Left cardiac atrium (tissue), 4 donors: Measurements from ENCODE around the gene C20orf204. TPM values are rescaled to one million over a fixed set of nuclear protein-coding genes. Genes with fewer than 3 reads are reported as not detected.

Source experiments
- ATAC-seq, 2 donors: fragments of 200-7000 bp; cut with Tn5 transposase; one replicate each; pipeline ENCODE4 v1.9.1; 2020; ENCODE audit warnings: mild to moderate bottlenecking in 2 of 2, moderate library complexity in 2 of 2
- DNase-seq: peaks from one replicate; pipeline ENCODE4 v3.0.0-alpha.2; 2020
- intact Hi-C, 2 donors: fragments of 100-400 bp; cut with DNase I; formaldehyde crosslinking; loops; one replicate each; pipeline versions ENCODE4 v1.14.1 to v1.15.1; 2022 to 2023
- total RNA-seq, 2 donors: library from RNA; stranded (reverse); fragmentation: NEBNext Ultra II Directional; extraction: Animal tissue kit (Norgen Biotek cat#: 25700); gene quantifications; one replicate each; pipeline ENCODE4 v1.2.1, GENCODE V29; 2021
- donor health status: DM: no; HTN: yes; CAD: no.
- donor health status: DM: no; HTN: yes; CAD: no; lungs with severe emphysema.
- donor health status: DM: yes; HTN: yes; CAD: no.
- donor health status: Dilated cardiomyopathy.

The C20orf204 gene
- total RNA-seq, 2 donors from 2014 or later: 0.29 to 1.0 TPM

DNA sequence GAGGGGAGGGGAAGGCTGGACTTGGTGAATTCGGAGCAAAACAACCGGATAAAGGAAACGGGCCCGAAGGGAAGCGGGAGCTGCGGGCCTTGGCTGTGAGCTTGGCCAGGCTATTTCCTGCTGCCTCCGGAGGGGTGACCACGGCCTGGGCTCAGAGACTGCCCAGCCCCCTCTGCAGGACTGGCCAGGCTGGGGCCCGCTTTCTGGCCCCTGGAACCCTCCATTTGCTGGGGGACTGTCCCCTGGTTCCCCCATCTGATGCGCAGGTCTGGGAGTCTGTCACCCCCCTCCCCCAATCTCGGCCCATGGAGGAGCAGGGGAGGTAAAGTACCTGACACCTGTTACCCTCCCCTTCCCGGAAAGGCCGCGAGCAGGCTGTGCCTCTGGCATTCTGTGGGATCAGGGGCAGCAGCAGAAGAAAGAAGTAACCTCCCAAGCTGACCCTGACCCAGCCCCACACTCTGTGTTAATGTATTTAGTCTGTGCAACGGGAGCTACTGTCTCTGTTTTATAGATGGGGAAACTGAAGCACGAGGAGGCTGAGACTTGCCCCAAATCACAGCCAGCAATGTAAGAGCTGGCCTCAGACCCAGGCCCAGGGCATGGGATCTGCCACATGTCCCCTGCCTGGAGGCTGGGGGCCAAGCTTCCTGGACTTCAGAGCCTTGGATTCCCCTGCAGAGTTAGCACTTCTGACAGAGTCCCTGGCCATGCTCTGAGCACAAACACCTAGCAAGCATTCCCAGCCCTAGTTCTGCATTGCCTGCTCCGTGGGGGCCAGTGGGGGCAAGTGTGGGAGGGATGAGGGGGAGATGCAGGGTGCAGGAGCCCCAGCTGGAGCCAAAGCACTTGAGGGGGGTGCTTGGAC, 3.5 kb downstream of the C20orf204 start:
- DNase-seq (no peak), ATAC-seq (peak in 1 of 2 donors; percentile 47)
- intact Hi-C loops: loop anchor here in 1 of 2 donors (2.0 kb wide), 1 partner anchor 81 kb away; no protein-coding TSS in a partner anchor

DNA sequence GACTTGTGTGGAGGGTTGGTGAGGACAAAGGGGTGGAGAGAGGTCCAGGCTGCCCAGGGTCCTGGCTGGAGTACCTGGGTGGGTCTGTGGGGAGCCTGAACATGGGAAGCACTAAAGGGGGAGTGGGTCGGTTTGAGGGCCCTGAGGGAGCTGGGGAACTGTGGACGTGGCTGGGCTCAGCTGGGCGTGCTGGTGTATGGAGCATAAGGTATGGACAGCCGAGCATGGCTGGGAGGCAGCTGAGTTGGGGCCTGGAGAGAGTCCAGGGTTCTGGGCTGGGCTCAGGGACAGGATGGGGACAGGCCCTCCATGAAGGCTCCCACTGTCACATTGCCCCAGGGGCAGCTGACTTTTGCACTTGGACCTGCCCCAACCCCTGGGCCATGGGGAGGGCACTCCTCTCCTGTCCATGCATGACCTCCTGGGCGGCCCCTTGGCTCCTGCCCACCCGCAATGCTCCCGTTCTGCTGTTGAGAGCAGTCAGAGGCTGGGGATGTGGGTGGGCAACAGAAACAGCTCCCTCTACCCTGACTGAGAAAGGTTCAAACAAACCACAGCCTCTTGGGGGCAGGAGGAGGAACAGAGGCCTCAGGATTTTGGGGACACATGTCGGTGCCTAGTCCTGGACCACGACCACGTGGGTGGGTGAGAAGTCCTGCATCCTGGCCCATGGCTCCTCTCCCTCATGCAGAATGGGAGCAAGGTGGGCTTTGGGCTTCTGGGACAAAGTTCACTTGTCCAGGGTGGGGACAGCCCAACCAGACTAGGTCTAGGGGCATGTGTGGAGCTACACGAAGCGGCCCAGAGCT, 4.5 kb downstream of the C20orf204 start:
- ATAC-seq (no peak), DNase-seq (no peak)
- intact Hi-C loops: loop anchor here in 1 of 2 donors (2.0 kb wide), 1 partner anchor 80 kb away; no protein-coding TSS in a partner anchor

GRCh38 chr20:64041040-64041780, 5.2 kb downstream of the C20orf204 start:
- no peak for DNase-seq
- no peak for ATAC-seq
- intact Hi-C loops: loop anchor here in 1 of 2 donors (2.0 kb wide), 1 partner anchor 80 kb away; no protein-coding TSS in a partner anchor

DNA sequence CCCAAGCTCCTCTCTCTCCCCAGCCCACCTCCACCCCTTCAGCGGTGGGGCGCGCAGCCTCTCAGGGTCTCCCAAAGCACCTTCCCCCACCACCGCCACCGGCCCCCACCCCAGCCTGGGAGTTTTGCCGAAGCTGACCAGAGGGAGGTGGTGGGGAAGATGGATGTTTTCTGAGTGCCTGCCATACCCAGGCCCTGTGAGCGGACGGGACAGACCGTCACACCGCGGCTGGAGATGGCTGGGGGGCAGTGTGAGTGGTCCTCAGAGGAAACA, 5.7 kb downstream of the C20orf204 start:
- intact Hi-C loops: loop anchor here in 1 of 2 donors (2.0 kb wide), 1 partner anchor 79 kb away; no protein-coding TSS in a partner anchor
- ATAC-seq (no peak), DNase-seq (no peak)

- ATAC-seq (no peak), DNase-seq (no peak)
- intact Hi-C loops: no loop called here
Measured at GRCh38 chr20:64042054-64042781, 6.2 kb downstream of the C20orf204 start.

DNA sequence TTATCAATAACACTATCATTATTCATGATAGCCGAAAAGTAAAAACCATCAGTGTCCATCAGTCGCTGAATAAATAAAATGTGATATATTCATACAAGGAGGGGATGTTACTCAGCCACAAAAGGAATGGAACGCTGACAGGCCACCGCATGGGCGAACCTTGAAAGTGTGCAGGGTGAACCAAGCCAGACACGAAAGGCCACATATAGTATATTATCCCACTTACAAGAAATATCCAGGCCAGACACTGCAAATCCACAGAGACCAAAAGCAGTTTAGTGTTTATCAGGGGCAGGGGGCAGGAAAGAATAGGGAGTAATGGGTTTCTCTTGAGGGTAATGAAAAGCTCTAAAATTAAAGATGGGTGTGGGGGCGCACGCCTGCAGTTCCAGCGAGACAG, 7.8 kb downstream of the C20orf204 start:
- ATAC-seq: no peak
- intact Hi-C loops: no loop called here
- DNase-seq: no peak

DNA sequence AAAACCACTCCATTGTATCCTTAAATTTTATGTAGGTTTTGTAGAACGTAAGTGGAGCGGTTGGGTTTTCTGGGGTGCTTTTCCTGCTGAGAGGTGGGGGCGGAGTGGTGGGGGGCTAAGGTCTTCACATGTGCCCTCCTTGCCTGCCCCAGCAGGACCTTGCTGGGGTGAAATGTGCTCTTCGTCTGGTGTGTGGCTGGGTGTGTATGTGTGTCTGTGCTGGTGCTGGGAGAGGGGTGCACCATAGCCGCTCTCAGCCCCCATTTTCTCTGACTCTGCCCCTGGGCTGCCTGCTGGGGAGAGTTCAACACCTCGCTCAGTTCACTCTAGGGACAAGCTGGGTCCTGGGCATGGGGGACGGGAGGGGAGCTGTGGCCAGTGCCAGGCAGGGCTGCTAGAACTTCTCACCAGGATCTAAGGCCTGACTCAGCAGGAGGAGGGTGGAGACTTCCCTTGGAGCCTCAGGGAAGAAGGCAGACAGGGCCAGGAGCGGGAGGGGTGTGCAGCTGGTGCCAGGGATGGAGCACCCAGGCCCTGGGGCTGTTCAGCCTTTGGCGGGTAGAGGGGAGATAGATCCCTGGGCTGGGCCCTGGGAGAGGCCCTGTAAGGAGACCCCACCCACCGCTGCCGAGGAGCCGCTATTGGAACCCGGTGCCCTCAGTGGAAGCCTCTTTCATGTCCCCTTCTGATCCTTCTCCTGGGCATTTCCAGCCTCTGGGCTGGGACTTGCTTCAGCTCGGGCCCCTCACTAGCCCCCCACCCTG, 8.7 kb downstream of the C20orf204 start:
- intact Hi-C loops: no loop called here
- DNase-seq: peak; percentile 73
- peak; percentile 45 to 62 for ATAC-seq

- ATAC-seq (peak in 1 of 2 donors; percentile 26), DNase-seq (peak; percentile 67)
- intact Hi-C loops: no loop called here
Measured at GRCh38 chr20:64045346-64046011, 9.5 kb downstream of the C20orf204 start.

- intact Hi-C loops: no loop called here
- ATAC-seq: no peak
- no peak for DNase-seq
Measured at GRCh38 chr20:64047046-64047389, 11.0 kb downstream of the C20orf204 start.

DNA sequence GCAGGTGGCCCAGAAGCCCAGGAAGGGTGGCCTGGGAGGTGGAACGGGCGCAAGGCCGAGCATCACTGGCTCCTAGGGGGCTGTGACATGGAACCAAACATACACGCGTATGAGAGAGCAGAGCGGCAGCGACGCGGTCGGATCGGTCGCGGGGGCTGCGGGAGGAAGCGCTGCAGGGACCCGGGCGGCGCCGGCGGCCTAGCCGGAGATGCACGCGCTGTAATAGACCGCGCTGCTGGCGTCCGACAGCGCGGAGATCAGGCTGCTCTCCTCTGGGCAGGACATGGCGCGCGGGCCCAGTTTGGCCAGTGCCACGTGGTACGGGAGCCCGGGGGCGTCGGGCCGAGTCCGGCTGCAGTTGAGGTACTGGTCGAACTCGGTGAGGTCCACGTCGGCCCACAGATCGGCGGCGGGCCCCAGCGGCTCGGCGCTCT, 12.0 kb downstream of the C20orf204 start:
- ATAC-seq (no peak), DNase-seq (no peak)
- intact Hi-C loops: no loop called here

GRCh38 chr20:64048402-64049044, 12.5 kb downstream of the C20orf204 start:
- intact Hi-C loops: no loop called here
- ATAC-seq (no peak), DNase-seq (no peak)

- intact Hi-C loops: no loop called here
- ATAC-seq (peak; percentile 13 to 22), DNase-seq (peak; percentile 71)
Measured at GRCh38 chr20:64049060-64049877, 13.3 kb downstream of the C20orf204 start, which contains the start of gene SOX18. Gene SOX18 (minus strand): TSS chr20:64049639. CDS start chr20:64049516, 123 bp downstream.

DNA sequence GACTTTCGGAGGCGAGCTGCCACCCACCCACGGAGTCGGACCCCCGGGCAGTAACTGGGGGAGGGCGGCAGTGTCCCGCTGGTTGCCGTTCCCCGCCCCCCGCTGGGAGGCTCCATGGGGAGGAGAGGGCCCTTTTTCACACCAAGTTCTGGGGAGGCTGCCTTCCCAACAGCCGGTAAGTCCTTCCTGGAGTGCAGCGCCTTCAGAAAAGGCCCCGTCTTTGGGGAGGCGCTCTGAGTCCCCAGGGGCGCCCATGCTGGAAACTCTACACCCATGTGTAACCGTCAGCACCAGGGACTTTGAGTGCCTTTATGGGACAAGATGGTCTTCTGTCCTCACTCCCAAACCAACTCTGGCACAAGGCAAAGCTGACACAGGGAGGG, 13.9 kb downstream of the C20orf204 start:
- ATAC-seq (peak in 1 of 2 donors; percentile 4), DNase-seq (no peak)
- intact Hi-C loops: no loop called here

DNA sequence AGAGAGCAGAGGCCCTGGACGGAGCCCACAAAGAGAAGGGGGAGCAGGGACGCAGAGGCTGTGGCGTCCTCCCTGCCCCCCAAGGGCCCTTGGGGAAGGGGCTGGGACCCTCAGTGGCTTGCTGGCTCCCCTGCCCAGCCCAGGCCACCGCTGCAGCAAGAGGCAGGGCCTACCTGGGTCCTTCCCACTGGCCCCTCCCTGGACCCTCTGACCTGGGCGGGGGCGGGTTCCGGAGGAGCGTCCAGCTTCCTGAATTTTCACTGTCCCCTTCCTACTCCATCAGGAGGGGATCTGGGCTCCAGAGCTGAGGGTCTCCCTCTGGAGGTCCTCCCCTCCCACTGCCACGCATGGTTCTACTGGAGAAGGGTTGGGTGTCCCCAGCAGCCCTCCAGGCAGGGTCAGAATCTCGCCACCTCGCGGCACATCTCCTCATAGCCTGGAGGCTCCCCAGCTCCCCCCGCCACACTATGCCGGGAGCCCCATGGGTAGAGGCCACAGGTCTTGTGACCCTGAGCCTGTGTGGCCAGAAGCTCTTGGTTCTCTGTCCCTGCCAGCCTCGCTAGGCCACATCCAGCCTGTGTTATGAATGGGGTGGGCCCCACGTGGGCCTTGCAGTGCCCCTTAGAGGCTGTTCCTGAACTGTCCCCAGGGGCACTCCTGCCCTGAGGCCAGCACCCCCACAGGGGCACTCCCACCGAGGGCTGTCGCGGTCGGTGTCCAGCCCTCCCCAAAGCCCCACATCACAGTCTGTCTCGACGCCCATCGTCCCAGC, 14.5 kb downstream of the C20orf204 start:
- ATAC-seq (no peak), DNase-seq (no peak)
- intact Hi-C loops: no loop called here

- DNase-seq (no peak), ATAC-seq (no peak)
- intact Hi-C loops: no loop called here
Measured at GRCh38 chr20:64051033-64051452, 15.1 kb downstream of the C20orf204 start.
